ENCODE results near the gene ZGPAT. TPM values are rescaled to one million over a fixed set of nuclear protein-coding genes. Genes with fewer than 3 reads are reported as not detected.

ZGPAT gene
- total and polyA plus RNA-seq, 2 of the 4 experiments (the other 2 are of a cell fraction): 13.4 to 20.2 TPM

DNA sequence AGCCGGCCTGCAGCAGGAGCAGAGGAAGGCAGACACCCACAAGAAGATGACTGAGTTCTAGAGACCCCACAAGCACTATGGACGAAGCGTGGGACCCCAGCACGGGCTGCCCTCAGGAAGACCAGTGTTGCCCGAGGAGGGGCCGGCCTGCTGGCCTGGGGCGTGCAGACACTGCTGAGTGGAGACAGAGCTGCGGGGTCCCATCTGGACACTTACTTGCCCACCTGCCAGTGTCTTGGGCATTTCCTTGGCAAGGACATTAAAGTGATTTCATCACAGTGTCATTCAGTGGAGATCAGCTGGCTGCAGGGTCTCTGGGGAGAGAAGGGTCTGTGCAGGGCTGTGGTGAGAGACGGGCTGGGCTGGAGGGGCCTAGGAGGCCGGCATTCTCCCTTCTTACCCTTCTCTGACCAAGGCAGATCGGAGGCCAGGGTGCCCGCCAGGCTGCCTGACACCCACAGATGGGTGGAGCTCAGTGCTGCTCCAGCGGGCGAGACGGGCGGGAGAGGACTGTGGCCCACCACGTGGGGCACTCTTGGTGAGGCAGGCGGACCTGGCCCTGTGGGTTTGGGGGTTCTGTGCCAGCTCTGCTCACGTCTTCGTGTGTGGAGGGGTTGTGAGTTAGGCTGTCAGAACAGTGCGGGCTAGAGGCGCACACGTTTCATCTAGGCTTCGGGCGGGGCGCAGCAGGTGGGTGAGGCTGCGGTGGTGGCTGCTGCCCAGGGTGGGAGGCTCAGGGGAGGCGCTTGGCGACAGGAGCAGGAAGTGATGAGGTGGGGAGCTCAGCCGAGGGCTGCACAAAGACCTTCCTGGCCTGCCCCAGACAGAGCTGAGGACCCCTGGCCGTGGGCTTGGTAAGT, 28.2 kb downstream of the ZGPAT start, which contains the start of gene LIME1:
LIME1 (plus strand) TSS at position 806 of the 860 bp plus-strand sequence. CDS start 886 bp downstream, outside the sequence.
- H3K9ac ChIP-seq (ENCODE audit: low read depth, low read length): no peak within 1 kb of the TSS
- peaks cover 31% of the 10 kb centered on the region for H3K36me3 ChIP-seq (ENCODE audit: control insufficient read depth, insufficient read depth, low read length)
- peaks cover 38% of the 10 kb centered on the region for H4K20me1 ChIP-seq (ENCODE audit: insufficient read depth, low read length)
- POLR2A ChIA-PET (ENCODE audit: unreplicated experiment): no interaction called here
- H3K9me3 ChIP-seq (ENCODE audit: control insufficient read depth, insufficient read depth, low read length): no peaks in the 10 kb centered on the region
- H3K27ac ChIP-seq (ENCODE audit: insufficient read depth, low read length): no peak within 1 kb of the TSS
- no peak within 1 kb of the TSS for H3K4ac ChIP-seq (ENCODE audit: low read depth, low read length)
- dilution Hi-C loops (cut with HindIII; ENCODE audit: low sequenced_read_pairs, unreplicated experiment) (no loop called here), in situ Hi-C loops (cut with MboI; ENCODE audit: low sequenced_read_pairs) (no loop called here), intact Hi-C loops (cut with micrococcal nuclease) (no loop called here)
- peaks cover 5% of the 10 kb centered on the region; the same call in 1 of the 2 replicates for H3K4me1 ChIP-seq (ENCODE audit: control insufficient read depth, insufficient read depth, low read length)
- BruUV-seq (replicated peaks): no TSS peak
- no peak within 1 kb of the TSS for H2BK15ac ChIP-seq (ENCODE audit: low read depth, low read length)
- no peak within 1 kb of the TSS for H2AK5ac ChIP-seq (ENCODE audit: low read depth, low read length)
- no peak within 1 kb of the TSS for H3K4me3 ChIP-seq (ENCODE audit: insufficient read depth, low read depth, low read length)
- no peak within 1 kb of the TSS for H2BK20ac ChIP-seq (ENCODE audit: low read depth, low read length)
- TF ChIP-seq BHLHE40 (IDR thresholded peaks at IDR 0.05; ENCODE audit: low read depth, low read length) (no peak), CEBPB (IDR thresholded peaks at IDR 0.05; ENCODE audit: low read depth, low read length) (no peak), FOS (IDR thresholded peaks at IDR 0.05; ENCODE audit: low read depth, low read length) (no peak), CHD1 (IDR thresholded peaks at IDR 0.05; ENCODE audit: low read depth, low read length) (no peak), NFE2L2 (IDR thresholded peaks at IDR 0.05; ENCODE audit: low read depth, low read length) (no peak), POLR2A (IDR thresholded peaks at IDR 0.05; ENCODE audit: low read depth, low read length) (no peak), RFX5 (IDR thresholded peaks at IDR 0.05; ENCODE audit: low read depth, low read length) (no peak), MAZ (IDR thresholded peaks at IDR 0.05; ENCODE audit: borderline replicate concordance, low read depth, low read length) (no peak), RCOR1 (IDR thresholded peaks at IDR 0.05; ENCODE audit: insufficient replicate concordance, low read length) (no peak), MAFK (IDR thresholded peaks at IDR 0.05; ENCODE audit: low read depth, low read length) (no peak), MXI1 (IDR thresholded peaks at IDR 0.05; ENCODE audit: borderline replicate concordance, low read depth, low read length) (no peak), RAD21 (IDR thresholded peaks at IDR 0.05; ENCODE audit: low read length) (no peak)
- TF ChIP-seq, protein P1, sequence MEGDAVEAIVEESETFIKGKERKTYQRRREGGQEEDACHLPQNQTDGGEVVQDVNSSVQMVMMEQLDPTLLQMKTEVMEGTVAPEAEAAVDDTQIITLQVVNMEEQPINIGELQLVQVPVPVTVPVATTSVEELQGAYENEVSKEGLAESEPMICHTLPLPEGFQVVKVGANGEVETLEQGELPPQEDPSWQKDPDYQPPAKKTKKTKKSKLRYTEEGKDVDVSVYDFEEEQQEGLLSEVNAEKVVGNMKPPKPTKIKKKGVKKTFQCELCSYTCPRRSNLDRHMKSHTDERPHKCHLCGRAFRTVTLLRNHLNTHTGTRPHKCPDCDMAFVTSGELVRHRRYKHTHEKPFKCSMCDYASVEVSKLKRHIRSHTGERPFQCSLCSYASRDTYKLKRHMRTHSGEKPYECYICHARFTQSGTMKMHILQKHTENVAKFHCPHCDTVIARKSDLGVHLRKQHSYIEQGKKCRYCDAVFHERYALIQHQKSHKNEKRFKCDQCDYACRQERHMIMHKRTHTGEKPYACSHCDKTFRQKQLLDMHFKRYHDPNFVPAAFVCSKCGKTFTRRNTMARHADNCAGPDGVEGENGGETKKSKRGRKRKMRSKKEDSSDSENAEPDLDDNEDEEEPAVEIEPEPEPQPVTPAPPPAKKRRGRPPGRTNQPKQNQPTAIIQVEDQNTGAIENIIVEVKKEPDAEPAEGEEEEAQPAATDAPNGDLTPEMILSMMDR (conservative IDR thresholded peaks at IDR 0.05; ENCODE audit: low read depth, low read length): no peak
- TF ChIP-seq, protein P2, sequence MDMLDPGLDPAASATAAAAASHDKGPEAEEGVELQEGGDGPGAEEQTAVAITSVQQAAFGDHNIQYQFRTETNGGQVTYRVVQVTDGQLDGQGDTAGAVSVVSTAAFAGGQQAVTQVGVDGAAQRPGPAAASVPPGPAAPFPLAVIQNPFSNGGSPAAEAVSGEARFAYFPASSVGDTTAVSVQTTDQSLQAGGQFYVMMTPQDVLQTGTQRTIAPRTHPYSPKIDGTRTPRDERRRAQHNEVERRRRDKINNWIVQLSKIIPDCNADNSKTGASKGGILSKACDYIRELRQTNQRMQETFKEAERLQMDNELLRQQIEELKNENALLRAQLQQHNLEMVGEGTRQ (IDR thresholded peaks at IDR 0.05; ENCODE audit: low read depth, low read length): no peak
- no peak within 1 kb of the TSS for H3K4me2 ChIP-seq (ENCODE audit: low read depth, low read length)
- no peak within 1 kb of the TSS for H3K23ac ChIP-seq (ENCODE audit: low read depth, low read length)
- no peak within 1 kb of the TSS for H3K18ac ChIP-seq (ENCODE audit: low read depth, low read length)
- peaks cover 16 to 34% of the 10 kb centered on the region in 2 experiments for H3K79me1 ChIP-seq (ENCODE audit: low read depth in 1 of 2, low read length in 2 of 2)
- H3K14ac ChIP-seq (replicated peaks; ENCODE audit: low read depth, low read length): no peak within 1 kb of the TSS
- WGBS, 2 experiments (ENCODE audit: extremely low coverage in 2 of 2, insufficient read length in 1 of 2): 93% methylated on average over 16 of the region's 31 CpGs; no CpG with 5 or more reads in 1 of the 2 experiments
- CTCF ChIA-PET: no interaction called here
- ATAC-seq (ENCODE audit: low read depth) (no peak), DNase-seq (no peak)
- H4K8ac ChIP-seq (ENCODE audit: low read depth in 2 of 2, low read length in 2 of 2): no peak within 1 kb of the TSS
- H4K5ac ChIP-seq (ENCODE audit: low read depth, low read length): no peak within 1 kb of the TSS
- H4K91ac ChIP-seq (ENCODE audit: insufficient read depth, low read depth, low read length): no peak within 1 kb of the TSS
- peak within 1 kb of the TSS; percentile 72 for H2AK9ac ChIP-seq (replicated peaks; ENCODE audit: low read depth, low read length, poor library complexity)
- H2AFZ ChIP-seq (replicated peaks; ENCODE audit: low read length, poor library complexity): peak within 1 kb of the TSS; percentile 58
- H3K9me1 ChIP-seq (ENCODE audit: insufficient read depth, low read length): peaks cover 15% of the 10 kb centered on the region
- no peak within 1 kb of the TSS for H2BK120ac ChIP-seq (ENCODE audit: low read depth, low read length)
- H2BK5ac ChIP-seq (ENCODE audit: low read depth, low read length, poor library complexity, severe bottlenecking): no peak within 1 kb of the TSS
- H3K27me3 ChIP-seq (ENCODE audit: control insufficient read depth, insufficient read depth, low read length): no peaks in the 10 kb centered on the region
- no peak within 1 kb of the TSS for H3K56ac ChIP-seq (ENCODE audit: extremely low read depth, insufficient read depth, low read length)

Measured in IMR-90 (cell line).